Melanocyte of skin (primary cell): Measurements from ENCODE around the gene RBBP6. TPM values are rescaled to one million over a fixed set of nuclear protein-coding genes. Genes with fewer than 3 reads are reported as not detected.

Experiments used
- total RNA-seq, 2 donors: library from RNA; depleted of rRNA; stranded (reverse); fragments of >200 nt; gene quantifications; 2 replicates each; pipeline ENCODE4 v1.2.3, GENCODE V29; 2012

The RBBP6 gene, protein sequence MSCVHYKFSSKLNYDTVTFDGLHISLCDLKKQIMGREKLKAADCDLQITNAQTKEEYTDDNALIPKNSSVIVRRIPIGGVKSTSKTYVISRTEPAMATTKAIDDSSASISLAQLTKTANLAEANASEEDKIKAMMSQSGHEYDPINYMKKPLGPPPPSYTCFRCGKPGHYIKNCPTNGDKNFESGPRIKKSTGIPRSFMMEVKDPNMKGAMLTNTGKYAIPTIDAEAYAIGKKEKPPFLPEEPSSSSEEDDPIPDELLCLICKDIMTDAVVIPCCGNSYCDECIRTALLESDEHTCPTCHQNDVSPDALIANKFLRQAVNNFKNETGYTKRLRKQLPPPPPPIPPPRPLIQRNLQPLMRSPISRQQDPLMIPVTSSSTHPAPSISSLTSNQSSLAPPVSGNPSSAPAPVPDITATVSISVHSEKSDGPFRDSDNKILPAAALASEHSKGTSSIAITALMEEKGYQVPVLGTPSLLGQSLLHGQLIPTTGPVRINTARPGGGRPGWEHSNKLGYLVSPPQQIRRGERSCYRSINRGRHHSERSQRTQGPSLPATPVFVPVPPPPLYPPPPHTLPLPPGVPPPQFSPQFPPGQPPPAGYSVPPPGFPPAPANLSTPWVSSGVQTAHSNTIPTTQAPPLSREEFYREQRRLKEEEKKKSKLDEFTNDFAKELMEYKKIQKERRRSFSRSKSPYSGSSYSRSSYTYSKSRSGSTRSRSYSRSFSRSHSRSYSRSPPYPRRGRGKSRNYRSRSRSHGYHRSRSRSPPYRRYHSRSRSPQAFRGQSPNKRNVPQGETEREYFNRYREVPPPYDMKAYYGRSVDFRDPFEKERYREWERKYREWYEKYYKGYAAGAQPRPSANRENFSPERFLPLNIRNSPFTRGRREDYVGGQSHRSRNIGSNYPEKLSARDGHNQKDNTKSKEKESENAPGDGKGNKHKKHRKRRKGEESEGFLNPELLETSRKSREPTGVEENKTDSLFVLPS (N-terminal part only)
- 10 to 100 TPM; 31.0 to 36.8 TPM for total RNA-seq

DNA sequence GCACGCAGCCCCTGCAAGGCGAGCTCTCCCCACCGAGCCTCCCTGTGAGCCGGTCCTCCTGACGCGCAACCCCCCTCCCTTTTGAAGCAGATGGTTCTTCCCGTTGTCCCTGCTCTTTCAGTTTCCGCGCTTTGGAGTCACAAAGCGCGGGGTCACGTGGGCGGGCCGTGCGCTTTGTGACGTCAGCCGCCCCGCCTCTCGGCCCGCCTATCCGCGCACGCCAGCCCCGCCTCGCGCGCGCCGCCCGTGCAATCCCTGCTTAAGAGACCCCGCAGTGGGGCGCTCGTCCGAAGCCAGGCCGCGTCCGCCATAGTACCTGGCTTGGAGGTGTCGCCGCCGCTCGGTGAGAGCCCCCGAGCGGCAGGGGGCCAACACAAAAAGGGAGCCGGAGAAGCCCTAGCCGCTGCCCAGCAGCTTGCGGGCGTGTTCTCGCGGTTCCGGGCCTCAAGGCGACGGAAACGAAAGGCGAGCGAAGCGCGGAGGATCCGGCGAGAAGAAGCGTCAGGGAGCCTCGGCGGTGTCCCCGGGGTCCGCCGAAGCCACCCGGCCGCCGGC, at the start of gene RBBP6:
TSS of gene RBBP6 (plus strand) at position 272 of the 555 bp plus-strand sequence. CDS start 1,061 bp downstream, outside the sequence.

Other genes with a start within 250 kb of the RBBP6 start
- gene TNRC6A, start 190.1 kb downstream of the RBBP6 start, total RNA-seq: 10 to 100 TPM; 20.6 to 47.0 TPM